ENCODE measurements around the gene GSX1.

DNA sequence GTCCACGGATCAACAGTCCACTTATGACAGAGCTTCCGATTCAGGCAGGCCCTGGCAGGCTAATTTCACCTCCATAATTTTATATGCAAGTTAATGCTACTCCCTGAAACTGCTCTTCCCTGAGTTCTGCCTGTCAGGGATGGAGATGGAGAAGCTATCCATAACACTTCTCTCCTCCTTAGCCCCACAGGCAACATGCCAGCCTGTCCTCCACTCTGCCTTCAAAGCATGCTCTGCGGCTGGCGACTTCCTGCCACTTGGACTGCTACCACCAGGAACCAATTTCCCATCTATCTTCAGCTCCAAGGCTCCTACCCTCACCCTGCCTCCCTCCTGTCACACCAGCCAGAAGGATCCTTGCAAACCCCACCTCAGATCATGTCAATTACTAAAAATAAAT is 35.4 kb downstream of the GSX1 start:
- TF ChIP-seq POLR2AphosphoS5 (IDR thresholded peaks at IDR 0.05; ENCODE audit: low read depth, low read length), result no peak
- TF ChIP-seq CTCF (IDR thresholded peaks at IDR 0.05), result no peak
- no peak for TF ChIP-seq TCF7L2 (IDR thresholded peaks at IDR 0.05; ENCODE audit: low read depth, low read length)
- no peak for TF ChIP-seq SIN3A (IDR thresholded peaks at IDR 0.05; ENCODE audit: borderline replicate concordance, insufficient read depth, low read depth, low read length)
